Measurements from ENCODE around the gene FAM13A.
A peak's percentile ranks its signal among the peaks of the same experiment; 100 is the strongest.

The FAM13A gene

DNA sequence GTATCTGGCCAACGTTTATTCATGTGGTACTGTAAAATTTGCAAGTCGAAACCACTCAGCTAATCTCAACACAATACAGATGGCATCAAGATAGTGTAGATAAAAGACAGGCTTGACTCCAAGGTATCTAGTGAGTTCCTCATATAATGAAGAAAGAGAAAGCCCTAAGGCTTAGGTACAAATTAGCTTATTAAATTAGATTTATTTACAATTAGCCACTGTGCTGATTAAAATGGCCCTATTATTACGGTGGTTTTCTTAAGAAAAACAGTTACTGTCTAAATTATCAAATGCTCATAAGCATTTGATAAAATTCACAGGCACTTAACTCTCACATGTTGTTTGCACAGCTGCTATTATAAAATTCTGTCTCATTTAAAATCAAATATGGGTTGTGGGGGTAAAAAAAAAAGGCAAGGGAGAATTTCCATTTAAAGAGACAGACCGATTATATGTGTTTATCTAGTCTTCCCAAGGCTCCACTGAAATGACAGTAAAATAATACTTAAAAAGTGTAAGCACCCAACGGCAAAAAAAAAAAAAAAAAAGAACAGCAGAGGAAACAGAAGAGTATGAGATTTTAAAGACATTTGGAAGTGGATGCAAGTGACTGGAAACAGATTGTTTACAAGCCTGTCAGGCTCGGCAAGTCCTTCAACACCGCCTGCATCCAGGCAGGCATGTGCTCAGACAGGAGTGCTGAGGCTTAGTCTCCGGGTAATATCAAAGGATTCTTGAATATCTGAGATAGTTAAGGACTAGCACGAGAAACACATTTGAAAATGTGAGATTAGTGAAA, 55.1 kb downstream of the FAM13A start:
- H3K9me3 ChIP-seq (ENCODE audit: control insufficient read depth, low read length): no peaks in the 10 kb centered on the region
- TF ChIP-seq, protein P1, sequence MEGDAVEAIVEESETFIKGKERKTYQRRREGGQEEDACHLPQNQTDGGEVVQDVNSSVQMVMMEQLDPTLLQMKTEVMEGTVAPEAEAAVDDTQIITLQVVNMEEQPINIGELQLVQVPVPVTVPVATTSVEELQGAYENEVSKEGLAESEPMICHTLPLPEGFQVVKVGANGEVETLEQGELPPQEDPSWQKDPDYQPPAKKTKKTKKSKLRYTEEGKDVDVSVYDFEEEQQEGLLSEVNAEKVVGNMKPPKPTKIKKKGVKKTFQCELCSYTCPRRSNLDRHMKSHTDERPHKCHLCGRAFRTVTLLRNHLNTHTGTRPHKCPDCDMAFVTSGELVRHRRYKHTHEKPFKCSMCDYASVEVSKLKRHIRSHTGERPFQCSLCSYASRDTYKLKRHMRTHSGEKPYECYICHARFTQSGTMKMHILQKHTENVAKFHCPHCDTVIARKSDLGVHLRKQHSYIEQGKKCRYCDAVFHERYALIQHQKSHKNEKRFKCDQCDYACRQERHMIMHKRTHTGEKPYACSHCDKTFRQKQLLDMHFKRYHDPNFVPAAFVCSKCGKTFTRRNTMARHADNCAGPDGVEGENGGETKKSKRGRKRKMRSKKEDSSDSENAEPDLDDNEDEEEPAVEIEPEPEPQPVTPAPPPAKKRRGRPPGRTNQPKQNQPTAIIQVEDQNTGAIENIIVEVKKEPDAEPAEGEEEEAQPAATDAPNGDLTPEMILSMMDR (IDR thresholded peaks at IDR 0.05): no peak
- peak overlapping the region; percentile 75 for H3K27ac ChIP-seq
- H3K4me2 ChIP-seq (ENCODE audit: low read length): peak overlapping the region; percentile 42
- H3K9ac ChIP-seq: no peak overlapping the region
- H3K27me3 ChIP-seq (ENCODE audit: control insufficient read depth, insufficient read depth, low read length): no peaks in the 10 kb centered on the region
- no peak overlapping the region for H3K4me3 ChIP-seq (ENCODE audit: low read depth, low read length)
- peak overlapping the region; percentile 13 for H2AFZ ChIP-seq
- H3K36me3 ChIP-seq (ENCODE audit: control insufficient read depth, insufficient read depth, low read length): no peaks in the 10 kb centered on the region
- H3K4me1 ChIP-seq: peaks cover 18% of the 10 kb centered on the region
- no peaks in the 10 kb centered on the region for H3K79me2 ChIP-seq

DNA sequence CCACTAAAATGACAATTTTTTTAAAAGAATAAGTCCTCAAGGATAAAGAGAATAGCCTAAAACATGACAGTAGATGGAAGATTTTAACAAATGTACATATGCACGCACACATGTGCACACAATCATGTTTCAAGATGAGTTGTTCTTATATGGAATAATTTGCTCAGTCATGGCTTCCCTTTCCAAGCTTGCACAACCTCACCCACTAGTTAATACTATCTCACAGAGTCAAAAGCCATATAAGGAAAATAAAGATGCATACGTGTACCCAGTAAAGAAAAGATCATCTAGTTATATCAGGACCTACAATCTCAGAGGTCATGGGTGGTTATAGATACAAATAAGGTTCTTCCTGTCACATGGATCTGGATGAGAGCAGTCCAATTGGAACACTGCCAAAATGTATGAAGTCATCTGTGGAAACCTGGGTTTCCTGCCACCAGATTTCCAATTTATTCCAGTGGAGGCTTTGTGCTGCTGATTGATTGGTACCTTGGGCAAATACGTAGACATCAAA, 56.1 kb downstream of the FAM13A start:
- Histone ChIP-seq H3K9ac (no peak overlapping the region), H3K79me2 (no peaks in the 10 kb centered on the region), H3K4me1 (peaks cover 25% of the 10 kb centered on the region), H3K4me2 (ENCODE audit: low read length) (no peak overlapping the region), H2AFZ (no peak overlapping the region), H3K4me3 (ENCODE audit: low read depth, low read length) (no peak overlapping the region), H3K36me3 (ENCODE audit: control insufficient read depth, insufficient read depth, low read length) (no peaks in the 10 kb centered on the region), H3K9me3 (ENCODE audit: control insufficient read depth, low read length) (no peaks in the 10 kb centered on the region), H3K27ac (peak overlapping the region; percentile 75), H3K27me3 (ENCODE audit: control insufficient read depth, insufficient read depth, low read length) (no peaks in the 10 kb centered on the region)
- TF ChIP-seq, protein P1 (IDR thresholded peaks at IDR 0.05): no peak

DNA sequence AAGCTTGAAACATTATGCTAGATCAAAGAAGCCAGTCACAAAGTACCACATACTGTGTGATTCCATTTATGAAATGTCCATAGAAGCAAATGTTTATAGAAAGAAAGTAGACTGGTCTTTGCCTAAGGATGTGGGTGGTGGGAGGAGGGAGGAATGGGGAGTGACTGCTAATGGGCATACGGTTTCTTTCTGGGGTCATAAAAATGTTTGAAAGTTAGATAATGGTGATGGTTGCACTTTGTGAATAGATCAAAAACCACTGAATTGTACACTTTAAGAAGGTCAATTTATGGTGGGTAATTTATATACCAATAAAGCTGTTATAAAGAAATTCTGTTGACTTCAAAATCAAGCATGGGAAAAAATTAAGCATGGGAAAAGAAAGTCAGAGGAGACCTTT, 56.6 kb downstream of the FAM13A start:
- no peak overlapping the region for H2AFZ ChIP-seq
- H3K4me1 ChIP-seq: peaks cover 26% of the 10 kb centered on the region
- H3K4me3 ChIP-seq (ENCODE audit: low read depth, low read length): no peak overlapping the region
- no peaks in the 10 kb centered on the region for H3K79me2 ChIP-seq
- TF ChIP-seq, protein P1 (IDR thresholded peaks at IDR 0.05): no peak
- H3K27me3 ChIP-seq (ENCODE audit: control insufficient read depth, insufficient read depth, low read length): no peaks in the 10 kb centered on the region
- no peak overlapping the region for H3K4me2 ChIP-seq (ENCODE audit: low read length)
- peak overlapping the region; percentile 75 for H3K27ac ChIP-seq
- no peaks in the 10 kb centered on the region for H3K9me3 ChIP-seq (ENCODE audit: control insufficient read depth, low read length)
- no peaks in the 10 kb centered on the region for H3K36me3 ChIP-seq (ENCODE audit: control insufficient read depth, insufficient read depth, low read length)
- H3K9ac ChIP-seq: no peak overlapping the region

DNA sequence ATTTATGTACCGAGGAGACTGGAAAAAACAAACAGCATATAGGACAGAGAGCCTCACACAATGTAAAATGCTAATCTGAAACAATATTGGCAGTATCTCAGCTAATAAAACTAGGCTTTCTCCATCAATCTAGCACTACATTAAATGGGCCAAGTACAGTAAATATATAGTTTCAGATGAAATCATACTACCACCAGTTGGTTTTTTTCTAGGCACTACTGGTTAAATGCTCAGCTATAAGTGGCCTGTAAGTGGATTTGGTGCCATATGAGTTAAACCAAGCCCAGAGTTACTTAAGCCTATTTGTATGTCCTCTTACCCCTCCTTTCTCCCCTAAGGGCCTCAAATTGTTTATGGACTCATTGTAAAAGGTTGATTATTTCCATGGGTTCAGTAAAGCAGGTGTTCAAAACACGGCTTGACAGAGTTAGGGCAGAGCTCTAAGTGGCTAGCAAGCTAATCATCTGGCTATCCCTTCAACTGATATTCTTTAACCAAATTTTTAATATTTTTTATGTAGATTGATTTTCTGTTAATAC, 57.5 kb downstream of the FAM13A start:
- no peak overlapping the region for H3K4me3 ChIP-seq (ENCODE audit: low read depth, low read length)
- H3K9ac ChIP-seq: no peak overlapping the region
- TF ChIP-seq, protein P1 (IDR thresholded peaks at IDR 0.05): no peak
- peaks cover 26% of the 10 kb centered on the region for H3K4me1 ChIP-seq
- H3K9me3 ChIP-seq (ENCODE audit: control insufficient read depth, low read length): no peaks in the 10 kb centered on the region
- no peaks in the 10 kb centered on the region for H3K36me3 ChIP-seq (ENCODE audit: control insufficient read depth, insufficient read depth, low read length)
- no peak overlapping the region for H3K27ac ChIP-seq
- H3K4me2 ChIP-seq (ENCODE audit: low read length): no peak overlapping the region
- no peak overlapping the region for H2AFZ ChIP-seq
- no peaks in the 10 kb centered on the region for H3K79me2 ChIP-seq
- no peaks in the 10 kb centered on the region for H3K27me3 ChIP-seq (ENCODE audit: control insufficient read depth, insufficient read depth, low read length)
